Kasumi-1 (cell line): ENCODE data around the gene PPP4R2.
"Not testable (repeated sequence)": the region's sequence is repeated elsewhere in the genome, so short reads cannot be mapped to it uniquely, and the experiment has no call there.

Source experiments
- DNase-seq, 2 experiments: peaks; one replicate each; lab custom pipeline; 2025; lab: John Stamatoyannopoulos, UW

Gene PPP4R2

DNA sequence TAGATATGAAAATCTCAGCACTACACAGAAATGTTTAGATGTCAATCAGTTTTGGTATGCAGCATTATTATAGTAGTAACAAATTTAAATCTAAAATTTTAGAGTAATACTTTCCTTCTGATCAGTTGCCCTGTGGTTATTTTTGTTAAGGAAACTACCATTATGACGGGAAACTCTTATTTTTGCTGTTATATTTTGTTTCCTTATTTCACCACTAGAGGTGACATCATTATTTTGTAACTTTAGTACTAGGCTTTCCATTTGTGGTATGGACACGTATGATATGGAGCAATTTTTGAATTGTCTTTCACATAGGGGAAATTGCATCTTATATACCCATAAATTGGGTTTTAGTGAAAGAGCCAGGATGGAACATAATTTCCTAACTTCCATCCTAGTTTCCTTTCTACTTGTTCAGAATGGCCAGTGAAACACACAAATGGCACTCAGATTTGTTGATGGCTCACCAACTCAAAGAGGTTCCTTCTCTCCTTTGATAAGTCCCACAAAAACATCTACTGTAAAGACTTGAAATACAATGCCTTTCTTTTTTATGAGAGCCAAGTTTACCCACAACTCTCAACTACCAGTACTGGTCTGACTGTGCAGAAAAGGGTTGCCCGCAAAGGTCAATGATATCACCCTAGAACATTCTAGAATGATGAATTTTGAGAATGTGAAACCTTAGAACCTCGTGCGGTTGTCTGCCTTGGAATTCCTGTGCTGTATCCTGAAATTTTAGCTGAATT, 19.4 kb upstream of the PPP4R2 start:
- DNase-seq: peak; percentile 49 to 50

- DNase-seq: peak; percentile 28 to 42
Measured at GRCh38 chr3:72982609-72983366, 13.8 kb upstream of the PPP4R2 start.

DNA sequence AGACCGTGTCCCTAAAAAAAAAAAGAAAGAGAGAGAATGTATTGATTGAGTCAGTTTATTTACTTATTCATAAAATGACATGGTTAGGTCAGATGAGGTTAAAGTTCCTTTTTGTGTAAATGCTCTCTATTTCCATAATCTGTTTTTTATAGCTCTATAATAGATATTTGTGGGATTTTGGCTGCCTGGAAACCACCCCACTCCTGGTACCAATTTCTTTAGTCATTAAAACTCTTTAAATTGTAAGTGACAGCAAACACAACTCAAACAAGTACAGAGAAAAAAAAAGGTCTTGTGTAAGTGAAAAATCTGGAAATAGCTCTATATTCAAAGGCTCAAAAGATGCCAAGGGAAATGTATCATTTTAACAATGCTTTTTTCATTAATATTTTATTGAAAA, 11.0 kb upstream of the PPP4R2 start:
- no peak for DNase-seq

DNA sequence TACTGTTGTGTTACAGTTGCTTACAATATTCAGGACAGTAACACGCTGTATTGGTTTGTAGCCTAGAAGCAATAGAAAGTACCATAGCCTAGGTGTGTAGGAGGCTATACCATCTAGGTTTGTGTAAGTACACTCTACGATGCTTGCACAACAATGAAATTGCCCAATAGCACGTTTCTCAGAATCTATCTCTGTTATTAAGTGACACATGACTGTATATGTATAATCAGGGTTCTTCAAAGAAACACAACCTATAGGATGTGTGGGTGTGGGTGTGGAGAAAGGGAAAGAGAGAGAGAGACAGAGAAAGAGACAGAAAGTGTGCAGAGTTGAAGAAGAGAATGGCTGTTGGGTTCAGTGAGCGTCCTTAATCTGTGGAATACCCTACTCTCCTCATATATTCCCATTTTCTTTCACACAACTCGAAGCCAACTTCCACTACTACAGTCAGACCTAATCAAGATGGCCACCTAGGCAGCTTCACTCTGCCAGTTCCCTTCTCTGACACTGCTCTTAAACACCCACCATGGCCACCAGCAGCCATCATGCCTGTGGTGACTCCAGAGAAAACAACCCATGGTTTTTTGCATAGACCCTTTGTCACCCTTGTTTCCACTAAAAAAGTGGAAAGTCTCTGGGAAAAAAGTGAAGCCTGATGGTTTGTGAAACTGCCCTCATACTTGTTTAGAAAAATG, 5.8 kb upstream of the PPP4R2 start:
- no peak for DNase-seq

- DNase-seq: no peak
Measured at GRCh38 chr3:72991522-72991921, 5.1 kb upstream of the PPP4R2 start.

- DNase-seq: no peak
Measured at GRCh38 chr3:72993391-72993790, 3.2 kb upstream of the PPP4R2 start.

GRCh38 chr3:72995337-72995736, 1.3 kb upstream of the PPP4R2 start:
- DNase-seq: no peak

GRCh38 chr3:72996121-72996472, 514 bp upstream of the PPP4R2 start:
- no peak for DNase-seq

GRCh38 chr3:72997421-72997961, 880 bp downstream of the PPP4R2 start:
- DNase-seq: peak; percentile 79 to 86

- no peak for DNase-seq
Measured at GRCh38 chr3:72998466-72998865, 1.9 kb downstream of the PPP4R2 start.

DNA sequence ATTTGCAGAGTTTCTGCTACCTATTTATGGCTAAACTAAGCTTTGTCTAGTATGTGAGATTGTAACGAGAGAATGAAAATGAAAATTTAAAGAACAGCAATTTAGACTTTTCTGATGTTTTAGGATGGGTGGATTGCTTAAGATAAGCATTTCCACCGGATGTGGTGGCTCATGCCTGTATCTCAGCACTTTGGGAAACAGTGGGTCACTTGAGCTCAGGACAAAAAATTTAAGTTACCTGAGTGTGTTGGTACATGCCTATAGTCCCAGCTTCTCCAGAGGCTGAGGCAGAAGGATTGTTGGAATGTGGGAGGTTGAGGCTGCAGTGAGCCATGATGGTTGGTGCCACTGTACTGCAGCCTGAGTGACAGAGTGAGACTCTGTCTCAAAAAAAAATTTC, 3.3 kb downstream of the PPP4R2 start:
- no peak for DNase-seq

DNA sequence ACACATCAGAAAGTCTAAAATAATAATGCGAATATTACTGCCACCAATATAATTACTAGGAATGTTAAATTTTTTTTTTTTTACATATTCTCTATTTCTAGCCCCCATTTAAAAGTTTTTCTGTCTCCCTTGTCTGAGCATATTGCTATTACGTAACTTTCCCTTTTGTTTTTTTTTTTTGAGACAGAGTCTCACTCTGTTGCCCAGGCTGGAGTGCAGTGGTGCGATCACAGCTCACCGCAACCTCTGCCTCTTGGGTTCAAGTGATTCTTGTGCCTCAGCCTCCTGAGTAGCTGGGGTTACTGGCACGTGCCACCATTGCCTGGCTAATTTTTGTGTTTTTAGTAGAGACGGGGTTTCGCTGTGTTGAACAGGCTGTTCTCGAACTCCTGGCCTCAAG, 6.4 kb downstream of the PPP4R2 start:
- DNase-seq: not testable (repeated sequence)

DNA sequence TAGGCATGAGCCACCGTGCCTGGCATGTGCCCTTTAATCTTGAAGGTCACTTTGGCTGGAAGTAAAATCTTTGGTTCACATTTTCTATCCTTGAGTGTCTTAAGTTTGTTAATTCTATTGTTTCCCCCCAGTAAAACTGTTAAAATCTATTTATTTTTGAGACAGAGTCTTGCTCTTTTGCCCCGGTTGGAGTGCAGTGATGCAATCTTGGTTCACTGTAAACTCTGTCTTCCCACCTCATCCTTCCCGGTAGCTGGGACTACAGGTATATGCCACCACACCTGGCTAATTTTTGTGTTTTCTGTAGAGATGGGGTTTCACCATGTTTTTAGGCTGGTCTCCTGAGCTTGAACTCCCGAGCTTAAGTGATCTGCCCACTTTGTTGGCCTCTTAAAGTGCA, 7.7 kb downstream of the PPP4R2 start:
- DNase-seq: no peak

DNA sequence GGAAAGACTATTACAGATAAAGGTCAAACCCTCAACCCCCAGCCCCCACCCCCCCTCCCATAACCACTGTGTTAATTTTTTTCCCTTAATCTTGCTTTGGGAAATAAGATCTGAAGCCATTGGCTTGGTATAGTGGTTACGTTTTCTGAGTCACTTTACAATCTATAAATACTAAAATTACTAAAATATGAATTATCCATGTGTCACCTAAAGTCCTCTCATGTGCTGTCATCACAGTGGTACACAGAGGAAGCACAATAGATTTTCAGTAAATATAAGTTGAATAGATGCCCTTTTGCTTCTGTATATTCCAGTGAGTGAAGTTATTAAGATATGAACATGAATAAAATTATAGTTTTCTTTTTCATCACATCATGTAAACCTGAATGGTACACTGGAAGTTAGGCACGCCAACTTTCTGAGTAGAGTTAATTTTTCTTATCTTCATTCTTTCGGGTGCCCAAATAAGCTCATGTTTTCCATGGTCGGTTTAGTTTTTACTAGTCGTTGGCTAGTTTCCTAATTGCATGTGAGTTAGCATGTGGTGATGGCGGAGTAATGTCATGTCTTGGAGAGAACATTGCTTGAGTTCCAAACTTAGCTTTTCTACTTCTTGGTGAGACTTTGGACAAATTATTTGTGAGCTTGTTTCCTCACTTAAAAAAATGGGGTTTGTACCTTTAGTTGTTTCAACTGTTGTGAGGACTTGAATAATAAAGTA, 11.5 kb downstream of the PPP4R2 start:
- DNase-seq: no peak

- no peak for DNase-seq
Measured at GRCh38 chr3:73009008-73009407, 12.4 kb downstream of the PPP4R2 start.

DNA sequence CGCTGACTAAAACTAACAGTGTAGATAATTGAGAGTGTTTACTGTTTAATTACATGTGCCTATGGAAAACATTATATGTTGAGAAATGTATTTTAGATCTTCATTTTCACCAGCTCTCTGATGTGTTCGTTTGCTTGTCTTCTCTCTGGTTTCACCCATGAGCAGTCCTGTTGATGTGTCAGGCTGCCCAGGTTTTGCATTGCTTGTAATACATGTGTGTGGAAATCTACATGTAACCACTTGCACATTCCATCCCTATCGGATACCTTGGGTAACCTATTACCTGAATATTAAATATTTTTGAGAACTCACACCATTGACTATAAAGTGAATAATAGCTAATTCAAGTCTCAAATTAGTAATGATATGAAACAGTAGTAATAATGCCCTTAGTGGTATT, 13.1 kb downstream of the PPP4R2 start:
- no peak for DNase-seq

- no peak for DNase-seq
Measured at GRCh38 chr3:73010158-73010557, 13.5 kb downstream of the PPP4R2 start.

DNA sequence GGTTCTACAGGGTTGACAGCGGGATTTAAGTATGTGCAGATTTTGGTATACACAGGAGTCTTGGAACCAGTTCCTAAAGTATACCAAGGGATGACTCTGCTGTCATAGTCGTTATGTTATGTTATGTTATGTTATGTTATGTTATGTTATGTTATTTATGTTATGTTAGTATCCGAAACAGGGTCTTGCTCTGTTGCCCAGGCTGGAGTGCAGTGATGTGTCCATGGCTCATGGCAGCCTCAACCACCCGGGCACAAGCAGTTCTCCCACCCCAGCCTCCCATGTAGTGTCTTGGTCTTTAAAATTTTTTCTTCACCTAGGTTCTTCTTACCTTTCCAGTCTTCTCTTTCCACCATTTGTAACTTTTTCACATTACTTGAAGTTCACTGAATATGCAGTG, 21.7 kb downstream of the PPP4R2 start:
- no peak for DNase-seq

DNA sequence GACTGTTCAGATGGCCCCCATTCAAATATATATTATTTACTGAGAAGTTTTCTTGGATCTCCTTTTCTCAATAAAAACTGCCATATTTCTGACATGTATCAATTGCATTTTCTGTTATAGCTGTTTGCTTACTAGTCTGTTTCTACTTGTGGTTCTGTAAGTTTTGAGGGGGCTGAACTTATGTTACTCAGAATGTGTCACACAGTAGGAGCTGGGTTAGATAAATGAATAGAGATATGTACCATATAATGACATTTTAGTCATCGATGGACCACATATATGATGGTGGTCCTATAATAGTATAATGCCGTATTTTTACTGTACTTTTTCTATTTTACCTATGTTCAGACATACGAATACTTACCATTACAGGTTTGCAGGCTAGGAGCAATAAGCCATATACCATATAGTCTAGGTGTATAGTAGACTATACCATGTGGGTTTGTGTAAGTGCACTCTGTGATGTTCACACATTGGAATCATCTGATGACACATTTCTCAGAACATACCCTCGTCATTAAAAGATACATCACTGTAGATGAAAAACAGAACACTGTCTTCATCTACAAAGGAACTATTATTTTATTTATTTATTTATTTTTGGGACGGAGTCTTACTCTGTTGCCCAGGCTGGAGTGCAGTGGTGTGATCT, 22.3 kb downstream of the PPP4R2 start:
- no peak for DNase-seq

DNA sequence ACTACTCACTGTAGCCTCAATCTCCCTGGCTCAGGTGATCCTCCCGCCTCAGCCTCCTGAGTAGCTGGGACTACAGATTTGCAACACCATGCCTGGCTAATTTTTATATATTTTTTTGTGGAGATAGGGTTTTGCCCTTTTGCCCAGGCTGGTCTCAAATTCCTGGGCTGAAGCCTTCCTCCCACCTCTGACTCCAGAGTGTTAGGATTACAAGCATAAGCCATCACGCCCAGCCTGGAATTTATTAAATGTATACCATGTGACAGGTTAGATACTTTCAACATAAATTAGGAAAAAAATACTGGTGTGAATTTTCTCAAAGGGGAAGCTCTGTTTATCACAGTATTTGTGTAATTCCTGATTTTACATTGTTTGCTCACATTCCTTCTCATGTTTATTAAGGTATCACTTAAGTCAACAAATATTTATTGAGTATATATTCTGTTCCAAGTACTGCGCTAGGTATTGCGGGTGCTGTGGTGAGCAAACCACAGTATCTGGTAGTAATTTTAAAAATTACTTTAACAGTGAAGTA, 24.8 kb downstream of the PPP4R2 start:
- DNase-seq: no peak

- no peak for DNase-seq
Measured at GRCh38 chr3:73024836-73025235, 28.2 kb downstream of the PPP4R2 start.
